Ectodermal cell (in vitro differentiated cells): Measurements from ENCODE around the gene PLXNA2. TPM values are rescaled to one million over a fixed set of nuclear protein-coding genes. Genes with fewer than 3 reads are reported as not detected.

ENCODE experiments used
- H3K27ac ChIP-seq: 2 replicates; pipeline ENCODE4 v1.7.0; 2013; ENCODE audit warnings: mild to moderate bottlenecking, low read depth, low read length; ENCODE audit not compliant: insufficient read depth, poor library complexity, severe bottlenecking
- H3K27me3 ChIP-seq: 2 replicates; pipeline ENCODE4 v1.7.0; 2013; ENCODE audit warnings: mild to moderate bottlenecking, low read length; ENCODE audit not compliant: insufficient read depth, control insufficient read depth, poor library complexity, severe bottlenecking
- H3K36me3 ChIP-seq: one replicate; pipeline ENCODE4 v1.7.0; 2013; ENCODE audit warnings: low read length; ENCODE audit not compliant: control insufficient read depth, insufficient read depth
- H3K4me1 ChIP-seq: one replicate; pipeline ENCODE4 v1.7.0; 2013; ENCODE audit warnings: low read length; ENCODE audit not compliant: control insufficient read depth, insufficient read depth
- H3K4me3 ChIP-seq: 2 replicates; pipeline ENCODE4 v1.7.0; 2013; ENCODE audit warnings: low read depth, low read length, control low read depth; ENCODE audit not compliant: insufficient read depth
- H3K9me3 ChIP-seq: 2 replicates; pipeline ENCODE4 v1.7.0; 2013; ENCODE audit warnings: mild to moderate bottlenecking, low read length, moderate library complexity; ENCODE audit not compliant: control insufficient read depth
- WGBS, 2 experiments: methylation state at CpG; one replicate each; pipeline ENCODE4 v1.1.7; 2013; ENCODE audit warnings: missing lambda C conversion rate in 2 of 2; 5-methylcytosine and 5-hydroxymethylcytosine counted together
- polyA plus RNA-seq, 4 experiments: library from polyadenylated mRNA; stranded (reverse); fragments of 50-300 nt; gene quantifications; one replicate each; pipeline ENCODE4 v1.2.3, GENCODE V29; 2013

Gene PLXNA2
- polyA plus RNA-seq (2013, experiment 1 of 4), result 5.3 TPM
- 5.6 TPM for polyA plus RNA-seq (2013, experiment 2 of 4)
- 6.8 TPM for polyA plus RNA-seq (2013, experiment 3 of 4)
- 7.4 TPM for polyA plus RNA-seq (2013, experiment 4 of 4)

- 0% methylated on average over 76 of the region's 78 CpGs for WGBS, 2 experiments
- H3K27ac ChIP-seq, result no peak within 1 kb of the TSS
These were observed at the start of gene PLXNA2 for GRCh38 chr1:208243967-208244916. Gene PLXNA2 (minus strand): TSS chr1:208244384. CDS start chr1:208217922, 26,462 bp downstream.

GRCh38 chr1:208292908-208293307 lies 48.7 kb upstream of the PLXNA2 start:
- Histone ChIP-seq H3K4me1 (peaks cover 8% of the 10 kb centered on the region), H3K4me3 (no peak overlapping the region), H3K9me3 (no peaks in the 10 kb centered on the region), H3K27ac (no peak overlapping the region), H3K36me3 (no peaks in the 10 kb centered on the region), H3K27me3 (no peaks in the 10 kb centered on the region)
- WGBS, 2 experiments, result 94 to 100% methylated on average over 2 of the region's 2 CpGs

More at GRCh38 chr1:208243967-208244916, at the start of gene PLXNA2:
- H3K9me3 ChIP-seq, result no peaks in the 10 kb centered on the region
- H3K27me3 ChIP-seq, result peaks cover 41% of the 10 kb centered on the region
- H3K36me3 ChIP-seq, result no peaks in the 10 kb centered on the region
- peaks cover 27% of the 10 kb centered on the region for H3K4me1 ChIP-seq
- H3K4me3 ChIP-seq, result peak within 1 kb of the TSS; percentile 70

- H3K36me3 ChIP-seq, result no peaks in the 10 kb centered on the region
- no peaks in the 10 kb centered on the region for H3K27me3 ChIP-seq
- H3K27ac ChIP-seq, result no peak overlapping the region
- WGBS, 2 experiments, result 86 to 88% methylated on average over 4 of the region's 4 CpGs
- H3K4me3 ChIP-seq, result no peak overlapping the region
- H3K9me3 ChIP-seq, result no peaks in the 10 kb centered on the region
- H3K4me1 ChIP-seq, result peaks cover 8% of the 10 kb centered on the region
These were observed 47.9 kb upstream of the PLXNA2 start for GRCh38 chr1:208291923-208292711.

- no peak overlapping the region for H3K4me3 ChIP-seq
- no peaks in the 10 kb centered on the region for H3K36me3 ChIP-seq
- H3K27me3 ChIP-seq, result no peaks in the 10 kb centered on the region
- no peak overlapping the region for H3K27ac ChIP-seq
- WGBS, 2 experiments, result 89 to 96% methylated on average over 2 of the region's 2 CpGs
- no peaks in the 10 kb centered on the region for H3K9me3 ChIP-seq
- peaks cover 8% of the 10 kb centered on the region for H3K4me1 ChIP-seq
These were observed 46.9 kb upstream of the PLXNA2 start for GRCh38 chr1:208291129-208291528.

- Histone ChIP-seq H3K27ac (no peak overlapping the region), H3K9me3 (no peaks in the 10 kb centered on the region), H3K36me3 (no peaks in the 10 kb centered on the region), H3K4me3 (no peak overlapping the region), H3K27me3 (no peaks in the 10 kb centered on the region), H3K4me1 (peaks cover 8% of the 10 kb centered on the region)
- 85 to 91% methylated on average over 2 of the region's 2 CpGs for WGBS, 2 experiments
These were observed 45.5 kb upstream of the PLXNA2 start for GRCh38 chr1:208289716-208290115.

GRCh38 chr1:208288495-208288894 lies 44.3 kb upstream of the PLXNA2 start:
- Histone ChIP-seq H3K4me3 (no peak overlapping the region), H3K4me1 (no peaks in the 10 kb centered on the region), H3K9me3 (no peaks in the 10 kb centered on the region), H3K27me3 (no peaks in the 10 kb centered on the region), H3K36me3 (no peaks in the 10 kb centered on the region), H3K27ac (no peak overlapping the region)
- WGBS, 2 experiments, result 94 to 95% methylated on average over 4 of the region's 4 CpGs

GRCh38 chr1:208280681-208281450 lies 36.7 kb upstream of the PLXNA2 start:
- Histone ChIP-seq H3K27ac (no peak overlapping the region), H3K9me3 (no peaks in the 10 kb centered on the region), H3K4me3 (no peak overlapping the region), H3K27me3 (no peaks in the 10 kb centered on the region), H3K36me3 (no peaks in the 10 kb centered on the region), H3K4me1 (peaks cover 10% of the 10 kb centered on the region)
- WGBS, 2 experiments, result 86 to 90% methylated on average over 8 of the region's 8 CpGs

GRCh38 chr1:208279826-208280588 lies 35.8 kb upstream of the PLXNA2 start:
- Histone ChIP-seq H3K4me3 (no peak overlapping the region), H3K36me3 (no peaks in the 10 kb centered on the region), H3K9me3 (no peaks in the 10 kb centered on the region), H3K27ac (no peak overlapping the region), H3K27me3 (no peaks in the 10 kb centered on the region), H3K4me1 (peaks cover 10% of the 10 kb centered on the region)
- 94 to 97% methylated on average over 11 of the region's 11 CpGs for WGBS, 2 experiments

GRCh38 chr1:208278638-208279037 lies 34.5 kb upstream of the PLXNA2 start:
- no peaks in the 10 kb centered on the region for H3K27me3 ChIP-seq
- H3K27ac ChIP-seq, result no peak overlapping the region
- no peaks in the 10 kb centered on the region for H3K36me3 ChIP-seq
- WGBS, 2 experiments, result 61 to 68% methylated on average over 1 of the region's 1 CpG
- H3K4me1 ChIP-seq, result peaks cover 10% of the 10 kb centered on the region
- no peak overlapping the region for H3K4me3 ChIP-seq
- H3K9me3 ChIP-seq, result no peaks in the 10 kb centered on the region
